ENCODE data around the gene GLT6D1. TPM values are rescaled to one million over a fixed set of nuclear protein-coding genes. Genes with fewer than 3 reads are reported as not detected.

Gene GLT6D1
- total and polyA plus RNA-seq, 2 of the 8 experiments (the other 6 are each of a cell fraction or from before 2014, with no cell fraction given) = 1.3 to 2.1 TPM

DNA sequence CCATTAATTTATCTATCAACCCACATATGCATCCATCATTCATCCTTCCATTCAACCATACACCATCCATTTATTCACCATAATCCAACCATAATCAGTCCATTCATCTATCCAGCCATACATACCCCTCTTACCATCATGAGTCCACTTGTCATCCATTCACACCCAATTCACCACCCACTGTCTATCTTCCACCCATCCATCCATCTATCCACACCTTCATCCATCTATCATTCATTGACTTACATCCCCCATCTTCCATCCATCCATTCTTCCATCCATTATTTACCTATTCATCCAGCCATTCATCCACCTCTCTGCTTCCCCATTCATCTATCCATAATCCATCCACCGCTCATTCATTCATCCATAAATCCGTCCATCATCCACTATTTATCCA, 60.0 kb downstream of the GLT6D1 start:
- H2AFZ ChIP-seq (ENCODE audit: low read length) = no peak overlapping the region
- no peaks in the 10 kb centered on the region for H3K27me3 ChIP-seq (replicated peaks in 1 of 4; ENCODE audit: control insufficient read depth in 3 of 4, extremely low read depth in 1 of 4, insufficient read depth in 3 of 4, low read length in 3 of 4)
- no peak overlapping the region for H3K18ac ChIP-seq (ENCODE audit: extremely low read depth, low read length)
- no peak overlapping the region for H4K5ac ChIP-seq (ENCODE audit: insufficient read length, low read depth, low read length)
- H4K20me1 ChIP-seq (replicated peaks in 1 of 2; ENCODE audit: control insufficient read depth in 1 of 2, insufficient read depth in 2 of 2, low read length in 2 of 2) = no peaks in the 10 kb centered on the region
- H2BK15ac ChIP-seq (ENCODE audit: low read length) = no peak overlapping the region
- H3K56ac ChIP-seq (replicated peaks; ENCODE audit: insufficient read length, low read depth, low read length) = peak overlapping the region; percentile 86
- FAIRE-seq (no peak), DNase-seq (ENCODE audit: low read depth in 1 of 2, low spot score in 2 of 2) (no peak)
- peaks cover 15% of the 10 kb centered on the region; the same call in 1 of the 2 replicates for H3K23me2 ChIP-seq (ENCODE audit: low read depth, low read length)
- 45 to 100% methylated on average over 2 of the region's 2 CpGs for WGBS, 2 experiments (ENCODE audit: extremely low coverage in 1 of 2, insufficient coverage in 1 of 2, insufficient read length in 1 of 2, insufficient replicate concordance in 2 of 2, low coverage in 1 of 2, low lambda C conversion rate in 2 of 2, missing lambda C conversion rate in 1 of 2)
- ChIA-PET CTCF (ENCODE audit: partially characterized antibody) (no interaction called here), POLR2A (ENCODE audit: partially characterized antibody) (no interaction called here)
- H2BK12ac ChIP-seq (ENCODE audit: low read depth, low read length) = no peak overlapping the region
- H3K4ac ChIP-seq (replicated peaks; ENCODE audit: insufficient read length, low read depth, low read length) = no peak overlapping the region
- no peak overlapping the region for H2BK120ac ChIP-seq (replicated peaks; ENCODE audit: low read depth, low read length)
- H3K14ac ChIP-seq (ENCODE audit: insufficient read length) = no peak overlapping the region
- no peak overlapping the region for H3K4me2 ChIP-seq (ENCODE audit: insufficient read depth in 1 of 2, low read depth in 2 of 2, low read length in 2 of 2)
- H3K27ac ChIP-seq (ENCODE audit: low read depth, low read length) = no peak overlapping the region
- no peaks in the 10 kb centered on the region for H3K79me1 ChIP-seq (ENCODE audit: low read depth, low read length)
- no peaks in the 10 kb centered on the region for H3K4me1 ChIP-seq (replicated peaks in 1 of 4; ENCODE audit: control insufficient read depth in 3 of 4, insufficient read depth in 4 of 4, low read length in 3 of 4)
- no peak overlapping the region for H4K8ac ChIP-seq (ENCODE audit: extremely low read depth, insufficient read depth, low read length)
- no peak overlapping the region for H3K4me3 ChIP-seq (ENCODE audit: extremely low read depth in 1 of 4, insufficient read depth in 2 of 4, low read depth in 3 of 4, low read length in 4 of 4)
- H3K23ac ChIP-seq (ENCODE audit: insufficient read length) = no peak overlapping the region
- H3K9me3 ChIP-seq (ENCODE audit: insufficient read depth in 2 of 2, low read depth in 1 of 2, low read length in 1 of 2) = peaks cover 2 to 3% of the 10 kb centered on the region in 2 experiments; a peak in 1 of 4 replicates
- H3K79me2 ChIP-seq (ENCODE audit: control insufficient read depth in 1 of 2, insufficient read depth in 2 of 2, low read length in 2 of 2) = no peaks in the 10 kb centered on the region
- TF ChIP-seq BRCA1 (IDR thresholded peaks at IDR 0.05; ENCODE audit: low read depth, low read length) = no peak
- TF ChIP-seq KDM5A (IDR thresholded peaks at IDR 0.05; ENCODE audit: low read length) = no peak
- no peak for TF ChIP-seq YY1 (IDR thresholded peaks at IDR 0.05; ENCODE audit: low read depth, low read length)
- TF ChIP-seq SAP30 (IDR thresholded peaks at IDR 0.05; ENCODE audit: insufficient read depth, insufficient replicate concordance, low read length) = no peak
- no peak for TF ChIP-seq RAD21 (IDR thresholded peaks at IDR 0.05 in 1 of 2, conservative IDR thresholded peaks at IDR 0.05 in 1 of 2; ENCODE audit: low read depth in 2 of 2, low read length in 2 of 2)
- no peak overlapping the region for H3K9ac ChIP-seq (replicated peaks in 1 of 4; ENCODE audit: extremely low read depth in 1 of 4, low read depth in 3 of 4, low read length in 3 of 4)
- no peak overlapping the region for H2BK5ac ChIP-seq (ENCODE audit: low read depth, low read length)
- H4K91ac ChIP-seq (replicated peaks; ENCODE audit: insufficient read length, low read length) = no peak overlapping the region
- H2AK5ac ChIP-seq (ENCODE audit: low read depth, low read length) = no peak overlapping the region
- H2BK20ac ChIP-seq (ENCODE audit: low read length) = no peak overlapping the region
- H3K36me3 ChIP-seq (ENCODE audit: control insufficient read depth in 2 of 4, insufficient read depth in 4 of 4, low read length in 3 of 4) = no peaks in the 10 kb centered on the region

All from H1 (cell line).